Fibroblast of lung (primary cell): ENCODE data around the gene PRPF40B. TPM values are rescaled to one million over a fixed set of nuclear protein-coding genes. Genes with fewer than 3 reads are reported as not detected.

ENCODE experiments used
- DNase-seq, 2 donors: peaks; one replicate each; pipeline versions ENCODE4 v3.0.0 to v3.0.0-alpha.2; 2010; ENCODE audit warnings: low read depth in 2 of 2
- H2AFZ ChIP-seq: 2 replicates; pipeline ENCODE4 v1.5.1; 2012; ENCODE audit warnings: low read length, control low read depth, inconsistent platforms
- H3K27ac ChIP-seq: 2 replicates; pipeline ENCODE4 v1.5.1; 2011; ENCODE audit warnings: low read length, control low read depth; ENCODE audit not compliant: insufficient read depth
- H3K27me3 ChIP-seq: 2 replicates; pipeline ENCODE4 v1.5.1; 2011; ENCODE audit warnings: mild to moderate bottlenecking, low read length; ENCODE audit not compliant: control insufficient read depth, insufficient read depth
- H3K36me3 ChIP-seq: 2 replicates; pipeline ENCODE4 v1.5.1; 2011; ENCODE audit warnings: low read length; ENCODE audit not compliant: control insufficient read depth, insufficient read depth
- H3K4me1 ChIP-seq: 2 replicates; pipeline ENCODE4 v1.5.1; 2011; ENCODE audit warnings: low read length; ENCODE audit not compliant: control insufficient read depth, insufficient read depth; ENCODE audit errors: extremely low read depth
- H3K4me2 ChIP-seq: 2 replicates; pipeline ENCODE4 v1.5.1; 2011; ENCODE audit warnings: low read length, control low read depth; ENCODE audit not compliant: insufficient read depth; ENCODE audit errors: extremely low read depth
- H3K4me3 ChIP-seq, 4 experiments: fragments of 200-600 bp in 1 of 4; sonication (generic) in 1 of 4; replicated peaks in 1 of 4; 2 replicates each; pipeline ENCODE4 v1.5.1; 2011 to 2016; ENCODE audit warnings: low read length in 4 of 4, low read depth in 3 of 4, mild to moderate bottlenecking in 3 of 4, control low read depth in 2 of 4, inconsistent platforms in 1 of 4, mixed read lengths in 1 of 4; ENCODE audit not compliant: insufficient read depth in 1 of 4; ENCODE audit errors: control extremely low read depth in 1 of 4
- H3K79me2 ChIP-seq: 2 replicates; pipeline ENCODE4 v1.5.1; 2012; ENCODE audit warnings: mild to moderate bottlenecking, low read length, inconsistent platforms; ENCODE audit not compliant: control insufficient read depth, insufficient read depth
- H3K9ac ChIP-seq: 2 replicates; pipeline ENCODE4 v1.5.1; 2011; ENCODE audit warnings: mild to moderate bottlenecking, low read length, control low read depth; ENCODE audit not compliant: insufficient read depth
- H3K9me3 ChIP-seq: 2 replicates; pipeline ENCODE4 v1.5.1; 2012; ENCODE audit warnings: low read depth, low read length; ENCODE audit not compliant: control insufficient read depth, insufficient read depth
- H4K20me1 ChIP-seq: 2 replicates; pipeline ENCODE4 v1.5.1; 2011; ENCODE audit warnings: low read length; ENCODE audit not compliant: control insufficient read depth, insufficient read depth; ENCODE audit errors: extremely low read depth
- EZH2 ChIP-seq: IDR thresholded peaks from 2 replicates; pipeline ENCODE4 v1.5.1; 2012; ENCODE audit warnings: low read length, control low read depth, mild to moderate bottlenecking; ENCODE audit errors: missing control alignments
- polyA plus RNA-seq, 2 donors: library from polyadenylated mRNA; depleted of rRNA in 1 of 2; stranded (reverse) in 1 of 2; unstranded in 1 of 2; fragments of >200 nt; gene quantifications; 2 replicates each; pipeline ENCODE4 v1.2.1, GENCODE V29; 2011 to 2012; ENCODE audit warnings: missing spikeins in 1 of 2
- total RNA-seq: library from RNA; depleted of rRNA; stranded (reverse); fragments of >200 nt; gene quantifications from 2 replicates; pipeline ENCODE4 v1.2.1, GENCODE V29; 2014
- TF ChIP-seq, protein P1 (sequence below), 2 donors: IDR thresholded peaks in 1 of 2; conservative IDR thresholded peaks in 1 of 2; 1 replicate in 1 of 2; 2 replicates in 1 of 2; pipeline ENCODE4 v1.5.1; 2011 to 2012; ENCODE audit warnings: low read length in 2 of 2, control low read depth in 1 of 2, inconsistent platforms in 1 of 2, low read depth in 1 of 2, mild to moderate bottlenecking in 1 of 2

Gene PRPF40B
- total and polyA plus RNA-seq, 2 donors (not counting 1 experiment from before 2014, with no cell fraction given): 6.4 to 11.7 TPM

GRCh38 chr12:49588721-49589516, 34.4 kb upstream of the PRPF40B start:
- Histone ChIP-seq H3K4me2 (no peak overlapping the region), H3K4me3 (no peak overlapping the region), H2AFZ (no peak overlapping the region)

GRCh38 chr12:49598527-49598926, 24.8 kb upstream of the PRPF40B start:
- no peak overlapping the region for H3K27ac ChIP-seq
- H3K4me1 ChIP-seq: no peaks in the 10 kb centered on the region
- H3K9me3 ChIP-seq: no peaks in the 10 kb centered on the region
- H3K9ac ChIP-seq: no peak overlapping the region
- no peaks in the 10 kb centered on the region for H4K20me1 ChIP-seq
- no peaks in the 10 kb centered on the region for H3K36me3 ChIP-seq
- no peak for DNase-seq
- TF ChIP-seq, protein P1, sequence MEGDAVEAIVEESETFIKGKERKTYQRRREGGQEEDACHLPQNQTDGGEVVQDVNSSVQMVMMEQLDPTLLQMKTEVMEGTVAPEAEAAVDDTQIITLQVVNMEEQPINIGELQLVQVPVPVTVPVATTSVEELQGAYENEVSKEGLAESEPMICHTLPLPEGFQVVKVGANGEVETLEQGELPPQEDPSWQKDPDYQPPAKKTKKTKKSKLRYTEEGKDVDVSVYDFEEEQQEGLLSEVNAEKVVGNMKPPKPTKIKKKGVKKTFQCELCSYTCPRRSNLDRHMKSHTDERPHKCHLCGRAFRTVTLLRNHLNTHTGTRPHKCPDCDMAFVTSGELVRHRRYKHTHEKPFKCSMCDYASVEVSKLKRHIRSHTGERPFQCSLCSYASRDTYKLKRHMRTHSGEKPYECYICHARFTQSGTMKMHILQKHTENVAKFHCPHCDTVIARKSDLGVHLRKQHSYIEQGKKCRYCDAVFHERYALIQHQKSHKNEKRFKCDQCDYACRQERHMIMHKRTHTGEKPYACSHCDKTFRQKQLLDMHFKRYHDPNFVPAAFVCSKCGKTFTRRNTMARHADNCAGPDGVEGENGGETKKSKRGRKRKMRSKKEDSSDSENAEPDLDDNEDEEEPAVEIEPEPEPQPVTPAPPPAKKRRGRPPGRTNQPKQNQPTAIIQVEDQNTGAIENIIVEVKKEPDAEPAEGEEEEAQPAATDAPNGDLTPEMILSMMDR (conservative IDR thresholded peaks at IDR 0.05 in 1 of 2, IDR thresholded peaks at IDR 0.05 in 1 of 2; ENCODE audit: low read depth in 1 of 2, low read length in 2 of 2): no peak
- TF ChIP-seq EZH2: no peak
- no peak overlapping the region for H3K4me2 ChIP-seq
- H3K79me2 ChIP-seq: no peaks in the 10 kb centered on the region
- no peak overlapping the region for H3K4me3 ChIP-seq
- no peak overlapping the region for H2AFZ ChIP-seq
- H3K27me3 ChIP-seq: no peaks in the 10 kb centered on the region

More at GRCh38 chr12:49588721-49589516, 34.4 kb upstream of the PRPF40B start:
- DNase-seq: no peak
- Histone ChIP-seq H3K27ac (no peak overlapping the region), H3K27me3 (no peaks in the 10 kb centered on the region), H4K20me1 (no peaks in the 10 kb centered on the region), H3K36me3 (no peaks in the 10 kb centered on the region), H3K9ac (no peak overlapping the region), H3K9me3 (no peaks in the 10 kb centered on the region), H3K79me2 (no peaks in the 10 kb centered on the region), H3K4me1 (no peaks in the 10 kb centered on the region)
- no peak for TF ChIP-seq EZH2
- TF ChIP-seq, protein P1 (conservative IDR thresholded peaks at IDR 0.05 in 1 of 2, IDR thresholded peaks at IDR 0.05 in 1 of 2; ENCODE audit: low read depth in 1 of 2, low read length in 2 of 2): no peak

DNA sequence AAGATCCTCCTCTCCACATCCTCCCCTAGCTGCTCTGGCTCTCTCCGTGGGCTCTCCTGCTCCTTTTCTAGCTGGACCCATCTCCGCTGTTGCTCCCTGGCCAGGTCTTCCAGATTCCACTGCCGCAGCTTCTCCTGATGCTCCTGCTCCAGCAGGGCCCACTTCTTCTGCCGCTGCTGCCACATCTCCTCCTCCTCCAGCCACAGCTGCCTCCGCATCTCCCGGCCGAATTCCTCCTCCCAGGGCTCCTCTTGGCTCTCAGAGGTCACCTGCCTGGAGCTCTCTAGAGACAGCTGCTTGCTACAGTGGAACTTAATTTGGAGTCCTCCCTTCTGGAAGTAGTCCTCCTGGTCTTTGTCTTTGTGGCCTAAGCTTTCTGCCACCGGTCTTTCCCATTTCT, 23.4 kb upstream of the PRPF40B start:
- no peaks in the 10 kb centered on the region for H3K36me3 ChIP-seq
- no peak overlapping the region for H3K9ac ChIP-seq
- no peaks in the 10 kb centered on the region for H4K20me1 ChIP-seq
- no peaks in the 10 kb centered on the region for H3K4me1 ChIP-seq
- H3K4me2 ChIP-seq: no peak overlapping the region
- H3K4me3 ChIP-seq: no peak overlapping the region
- H3K27ac ChIP-seq: no peak overlapping the region
- DNase-seq: no peak
- no peak overlapping the region for H2AFZ ChIP-seq
- no peaks in the 10 kb centered on the region for H3K27me3 ChIP-seq
- TF ChIP-seq, protein P1 (conservative IDR thresholded peaks at IDR 0.05 in 1 of 2, IDR thresholded peaks at IDR 0.05 in 1 of 2; ENCODE audit: low read depth in 1 of 2, low read length in 2 of 2): no peak
- TF ChIP-seq EZH2: no peak
- H3K9me3 ChIP-seq: no peaks in the 10 kb centered on the region
- no peaks in the 10 kb centered on the region for H3K79me2 ChIP-seq
